NB4 (cell line): ENCODE measurements around the gene SLC9A8.

ENCODE experiments used
- DNase-seq: peaks from one replicate; pipeline ENCODE4 v3.0.0; 2010; ENCODE audit warnings: low read depth
- H3K4me3 ChIP-seq: one replicate; pipeline ENCODE4 v1.5.1; 2011; ENCODE audit warnings: mild to moderate bottlenecking, low read depth, low read length, moderate library complexity
- MYC ChIP-seq: IDR thresholded peaks from 2 replicates; pipeline ENCODE4 v1.6.1; 2011; ENCODE audit warnings: low read depth, low read length
- POLR2A ChIP-seq: IDR thresholded peaks from 2 replicates; pipeline ENCODE4 v1.6.1; 2011; ENCODE audit warnings: mild to moderate bottlenecking; ENCODE audit not compliant: insufficient read length; ENCODE audit errors: extremely low read depth
- TF ChIP-seq, protein P1 (sequence below): IDR thresholded peaks from 2 replicates; pipeline ENCODE4 v1.6.1; 2011; ENCODE audit warnings: low read depth, low read length
- TF ChIP-seq, protein P2 (sequence below): IDR thresholded peaks from one replicate; pipeline ENCODE4 v1.5.1; 2012; ENCODE audit warnings: low read depth, low read length

Gene SLC9A8

GRCh38 chr20:49851231-49851705, 38.6 kb downstream of the SLC9A8 start:
- no peak for TF ChIP-seq MYC
- TF ChIP-seq, protein P1, sequence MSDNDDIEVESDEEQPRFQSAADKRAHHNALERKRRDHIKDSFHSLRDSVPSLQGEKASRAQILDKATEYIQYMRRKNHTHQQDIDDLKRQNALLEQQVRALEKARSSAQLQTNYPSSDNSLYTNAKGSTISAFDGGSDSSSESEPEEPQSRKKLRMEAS, result no peak
- TF ChIP-seq POLR2A, result no peak
- TF ChIP-seq, protein P2, sequence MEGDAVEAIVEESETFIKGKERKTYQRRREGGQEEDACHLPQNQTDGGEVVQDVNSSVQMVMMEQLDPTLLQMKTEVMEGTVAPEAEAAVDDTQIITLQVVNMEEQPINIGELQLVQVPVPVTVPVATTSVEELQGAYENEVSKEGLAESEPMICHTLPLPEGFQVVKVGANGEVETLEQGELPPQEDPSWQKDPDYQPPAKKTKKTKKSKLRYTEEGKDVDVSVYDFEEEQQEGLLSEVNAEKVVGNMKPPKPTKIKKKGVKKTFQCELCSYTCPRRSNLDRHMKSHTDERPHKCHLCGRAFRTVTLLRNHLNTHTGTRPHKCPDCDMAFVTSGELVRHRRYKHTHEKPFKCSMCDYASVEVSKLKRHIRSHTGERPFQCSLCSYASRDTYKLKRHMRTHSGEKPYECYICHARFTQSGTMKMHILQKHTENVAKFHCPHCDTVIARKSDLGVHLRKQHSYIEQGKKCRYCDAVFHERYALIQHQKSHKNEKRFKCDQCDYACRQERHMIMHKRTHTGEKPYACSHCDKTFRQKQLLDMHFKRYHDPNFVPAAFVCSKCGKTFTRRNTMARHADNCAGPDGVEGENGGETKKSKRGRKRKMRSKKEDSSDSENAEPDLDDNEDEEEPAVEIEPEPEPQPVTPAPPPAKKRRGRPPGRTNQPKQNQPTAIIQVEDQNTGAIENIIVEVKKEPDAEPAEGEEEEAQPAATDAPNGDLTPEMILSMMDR, result no peak
- H3K4me3 ChIP-seq, result no peak overlapping the region
- no peak for DNase-seq

- H3K4me3 ChIP-seq, result no peak overlapping the region
- TF ChIP-seq, protein P1, result no peak
- TF ChIP-seq, protein P2, result no peak
- no peak for TF ChIP-seq POLR2A
- TF ChIP-seq MYC, result no peak
- DNase-seq, result no peak
Measured at GRCh38 chr20:49851991-49852390, 39.4 kb downstream of the SLC9A8 start.

DNA sequence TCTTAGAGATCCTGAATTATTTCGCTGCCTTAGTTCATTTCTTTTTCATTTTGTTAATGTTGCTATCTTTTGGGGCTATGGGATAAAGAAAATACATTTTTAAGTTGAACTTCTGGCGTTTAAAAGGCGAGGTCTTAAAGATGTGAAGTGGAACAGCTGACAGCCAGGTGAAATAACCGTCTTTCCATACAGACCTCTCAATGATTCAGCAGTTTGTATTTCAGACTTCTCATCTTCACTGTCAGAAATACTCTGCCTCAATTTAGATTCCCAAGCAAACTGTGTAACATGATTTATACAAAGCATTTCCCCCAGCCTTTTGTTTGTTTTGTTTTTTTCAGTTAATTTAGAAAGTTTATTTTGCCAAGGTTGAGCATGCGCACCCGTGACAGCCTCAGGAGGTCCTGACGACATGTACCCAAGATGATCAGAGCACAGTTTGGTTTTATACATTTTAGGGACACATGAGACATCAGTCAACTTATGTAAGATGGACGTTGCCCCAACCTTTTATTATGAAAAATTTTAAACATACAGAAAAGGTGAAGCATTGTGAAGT, 40.0 kb downstream of the SLC9A8 start:
- no peak overlapping the region for H3K4me3 ChIP-seq
- TF ChIP-seq POLR2A (no peak), MYC (no peak)
- TF ChIP-seq, protein P2, result no peak
- TF ChIP-seq, protein P1, result no peak
- no peak for DNase-seq

- TF ChIP-seq, protein P2, result no peak
- TF ChIP-seq, protein P1, result no peak
- TF ChIP-seq POLR2A (no peak), MYC (no peak)
- DNase-seq, result no peak
- H3K4me3 ChIP-seq, result no peak overlapping the region
Measured at GRCh38 chr20:49853640-49854039, 41.0 kb downstream of the SLC9A8 start.

DNA sequence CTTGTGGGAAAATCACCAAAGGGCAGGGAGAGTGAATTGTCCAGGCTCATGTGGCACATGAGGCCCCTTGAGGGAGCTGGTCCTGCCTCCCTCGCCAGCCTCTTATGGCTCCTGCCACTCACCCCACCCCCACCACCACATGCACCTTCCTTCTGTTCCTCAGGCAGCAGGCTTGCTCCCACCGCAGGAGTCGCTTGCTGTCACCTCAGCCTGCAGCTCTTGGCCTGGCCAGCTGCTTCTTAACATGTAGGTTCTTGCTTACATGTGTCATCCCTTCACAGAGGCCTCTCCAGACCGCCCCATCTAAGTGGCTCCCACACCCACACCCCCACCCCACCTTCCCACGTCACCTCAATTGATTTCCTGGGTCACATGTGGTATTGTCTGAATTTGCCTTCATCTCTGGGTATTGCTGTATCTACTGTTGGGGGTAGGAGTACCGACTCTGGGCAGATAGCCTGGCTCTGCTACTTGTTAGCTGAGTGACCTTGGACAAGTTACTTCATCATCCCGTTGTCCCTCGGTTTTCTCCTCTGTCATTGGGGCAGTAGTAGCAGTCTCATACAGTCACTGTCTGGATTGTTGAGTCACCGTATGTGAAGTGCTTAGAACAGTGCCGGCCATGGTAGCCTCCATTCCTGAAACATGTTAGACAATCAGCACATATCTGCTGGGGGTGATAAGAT, 41.7 kb downstream of the SLC9A8 start:
- DNase-seq, result no peak
- H3K4me3 ChIP-seq, result no peak overlapping the region
- TF ChIP-seq POLR2A, result no peak
- TF ChIP-seq MYC, result no peak
- TF ChIP-seq, protein P1, result no peak
- TF ChIP-seq, protein P2, result no peak
